ENCODE data around the gene CXorf65.

- TF ChIP-seq TAF1 (IDR thresholded peaks at IDR 0.05; ENCODE audit: borderline replicate concordance, low read depth, low read length) = no peak
- TF ChIP-seq POLR2A (IDR thresholded peaks at IDR 0.05; ENCODE audit: low read depth, low read length) = no peak
- no peak for TF ChIP-seq POLR2AphosphoS5 (IDR thresholded peaks at IDR 0.05; ENCODE audit: low read depth, low read length)
These were observed 1.3 kb upstream of the CXorf65 start for GRCh38 chrX:71107762-71108360.
